ENCODE results near the gene GULP1.

DNA sequence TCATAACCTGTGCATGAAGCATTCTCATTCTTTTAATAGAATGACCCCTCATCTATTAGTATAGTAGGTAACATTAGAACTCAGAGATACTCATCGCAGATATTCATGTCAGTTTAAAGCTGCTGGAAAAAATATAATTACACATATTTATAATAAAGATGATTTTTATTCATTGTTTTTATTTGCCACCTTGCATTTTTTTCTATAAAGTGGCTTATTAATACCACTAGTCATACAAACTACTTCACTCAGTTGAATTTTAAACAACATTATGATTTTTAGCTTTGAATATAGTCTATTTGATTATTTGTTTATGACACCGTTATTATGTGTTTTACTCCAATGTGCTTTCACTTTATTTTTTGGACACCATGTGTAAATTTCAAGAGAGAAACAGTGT, 23.9 kb upstream of the GULP1 start:
- TF ChIP-seq CTCF (conservative IDR thresholded peaks at IDR 0.05 in 1 of 2, IDR thresholded peaks at IDR 0.05 in 1 of 2; ENCODE audit: low read depth in 1 of 2, low read length in 2 of 2), result no peak
- no peak for TF ChIP-seq EZH2 (IDR thresholded peaks at IDR 0.05; ENCODE audit: low read length, missing control alignments)
